K562 (cell line): ENCODE results near the gene TCF4. TPM values are rescaled to one million over a fixed set of nuclear protein-coding genes. Genes with fewer than 3 reads are reported as not detected.

Source experiments
- ARNT ChIP-seq, 2 experiments: fragments of 450-650 bp; IDR thresholded peaks; 2 replicates each; pipeline ENCODE4 v1.6.1; 2016; ENCODE audit warnings: mild to moderate bottlenecking in 1 of 2
- ASH1L ChIP-seq: fragments of 450-650 bp; IDR thresholded peaks from 2 replicates; pipeline ENCODE4 v1.6.1; 2018; ENCODE audit warnings: borderline replicate concordance, mild to moderate bottlenecking, low read depth; ENCODE audit not compliant: partially characterized antibody
- CBFA2T2 ChIP-seq: fragments of 450-650 bp; conservative IDR thresholded peaks from 2 replicates; pipeline ENCODE4 v1.6.1; 2017; ENCODE audit warnings: mild to moderate bottlenecking
- CBFA2T3 ChIP-seq: fragments of 450-650 bp; IDR thresholded peaks from 2 replicates; pipeline ENCODE4 v1.6.1; 2017
- DPF2 ChIP-seq: fragments of 450-650 bp; IDR thresholded peaks from 2 replicates; pipeline ENCODE4 v1.6.1; 2016
- FOXJ3 ChIP-seq: sonication (generic); formaldehyde crosslinking; IDR thresholded peaks from 2 replicates; pipeline ENCODE4 v1.4.0; 2020; ENCODE audit warnings: mild to moderate bottlenecking, missing genetic modification reagents
- GTF2F1 ChIP-seq: IDR thresholded peaks from 2 replicates; pipeline ENCODE4 v1.6.1; 2011; ENCODE audit warnings: low read depth, low read length, improper control_type of control experiment
- HDAC1 ChIP-seq, 2 experiments: fragments of 450-650 bp; IDR thresholded peaks; 2 replicates each; pipeline ENCODE4 v1.6.1; 2016 to 2017; ENCODE audit warnings: inconsistent platforms in 1 of 2, mild to moderate bottlenecking in 1 of 2, moderate library complexity in 1 of 2
- HDGF ChIP-seq: fragments of 450-650 bp; IDR thresholded peaks from 2 replicates; pipeline ENCODE4 v1.6.1; 2016
- KAT8 ChIP-seq: fragments of 450-650 bp; IDR thresholded peaks from 2 replicates; pipeline ENCODE4 v1.6.1; 2016; ENCODE audit warnings: low read depth, mild to moderate bottlenecking
- LARP7 ChIP-seq: fragments of 450-650 bp; IDR thresholded peaks from 2 replicates; pipeline ENCODE4 v1.6.1; 2016
- NCOR1 ChIP-seq: fragments of 450-650 bp; IDR thresholded peaks from 2 replicates; pipeline ENCODE4 v1.6.1; 2016; ENCODE audit warnings: mild to moderate bottlenecking, moderate library complexity
- PHB2 ChIP-seq: fragments of 450-650 bp; IDR thresholded peaks from 2 replicates; pipeline ENCODE4 v1.6.1; 2017; ENCODE audit warnings: low read depth
- RBM39 ChIP-seq: fragments of 200-400 bp; formaldehyde crosslinking; optimal IDR thresholded peaks from 2 replicates; pipeline ENCODE3; 2018; ENCODE audit warnings: low read depth, low read length
- SMARCC2 ChIP-seq: fragments of 450-650 bp; IDR thresholded peaks from 2 replicates; pipeline ENCODE4 v1.6.1; 2017; ENCODE audit warnings: antibody characterized with exemption, moderate library complexity, mild to moderate bottlenecking, low read depth
- SP1 ChIP-seq: sonication (generic); formaldehyde crosslinking; IDR thresholded peaks from 2 replicates; pipeline ENCODE4 v1.8.1; 2022; ENCODE audit warnings: mild to moderate bottlenecking, missing genetic modification reagents
- STAT5B ChIP-seq: fragments of 250-450 bp; sonication (Bioruptor Pico); IDR thresholded peaks from 2 replicates; pipeline ENCODE4 v1.8.0; 2021; ENCODE audit warnings: mild to moderate bottlenecking, inconsistent platforms
- TAF9B ChIP-seq: fragments of 450-650 bp; IDR thresholded peaks from 2 replicates; pipeline ENCODE4 v1.6.1; 2018; ENCODE audit warnings: mild to moderate bottlenecking; ENCODE audit not compliant: partially characterized antibody
- USF2 ChIP-seq: sonication (generic); formaldehyde crosslinking; IDR thresholded peaks from 2 replicates; pipeline ENCODE4 v1.5.0; 2020; ENCODE audit warnings: missing genetic modification reagents
- ZBTB1 ChIP-seq: sonication (generic); formaldehyde crosslinking; IDR thresholded peaks from 2 replicates; pipeline ENCODE4 v1.8.1; 2023; ENCODE audit warnings: missing genetic modification reagents, low read depth, mild to moderate bottlenecking, borderline replicate concordance
- ZNF592 ChIP-seq: fragments of 450-650 bp; IDR thresholded peaks from 2 replicates; pipeline ENCODE4 v1.6.1; 2017; ENCODE audit warnings: antibody characterized with exemption, mild to moderate bottlenecking
- polyA plus RNA-seq, 8 experiments: library from polyadenylated mRNA; depleted of rRNA in 4 of 8; stranded (reverse) in 5 of 8; unstranded in 3 of 8; fragments of >200 nt; fragmentation: Nextera tagmentation in 2 of 8; fragmentation: Illumina TruSeq in 1 of 8; extraction: Ambion mirVana in 2 of 8; extraction: Trizol in 1 of 8; gene quantifications; 2 replicates each; pipeline versions ENCODE4 v1.2.1 to v1.2.3, GENCODE V29; 2011 to 2014; ENCODE audit warnings: inconsistent platforms in 1 of 8, missing spikeins in 1 of 8
- total RNA-seq, 7 experiments: library from RNA; depleted of rRNA in 6 of 7; stranded (reverse); fragments of >200 nt in 6 of 7; fragmentation: Illumina TruSeq in 2 of 7; extraction: Trizol in 2 of 7; gene quantifications; 2 replicates each; pipeline versions ENCODE4 v1.2.1 to v1.2.3, GENCODE V29; 2011 to 2021; ENCODE audit warnings: low replicate concordance in 1 of 7
- TF ChIP-seq, protein P1 (sequence below): fragments of 250-450 bp; sonication (Bioruptor Pico); IDR thresholded peaks from 2 replicates; pipeline ENCODE4 v1.8.0; 2022; ENCODE audit warnings: moderate library complexity, mild to moderate bottlenecking, inconsistent platforms
- TF ChIP-seq, protein P2 (sequence below): fragments of 450-650 bp; IDR thresholded peaks from 2 replicates; pipeline ENCODE4 v1.6.1; 2016; ENCODE audit warnings: borderline replicate concordance

Gene TCF4
- total and polyA plus RNA-seq, 9 of the 15 experiments (the other 6 are each of a cell fraction or from before 2014, with no cell fraction given), result 4.8 to 24.7 (median 15.2) TPM

GRCh38 chr18:55549474-55550104 is 38.4 kb downstream of the TCF4 start (continued):
- TF ChIP-seq ZNF592 (no peak), KAT8 (no peak), NCOR1 (peak; percentile 60), SP1 (CRISPR knock-in tag) (no peak), GTF2F1 (no peak), TAF9B (no peak), ARNT (IDR thresholded peaks at IDR 0.05) (0 out of 4 replicates have a peak, but pooled peaks of 1 of the 2 experiments have one; percentile 33), DPF2 (peak; percentile 67), LARP7 (no peak), CBFA2T2 (peak; percentile 38; the same call in 1 of the 2 replicates), USF2 (CRISPR knock-in tag) (no peak), RBM39 (no peak), ASH1L (no peak), FOXJ3 (CRISPR knock-in tag) (peak; percentile 66; the same call in 1 of the 2 replicates), ZBTB1 (no peak), HDAC1 (IDR thresholded peaks at IDR 0.05) (0 out of 4 replicates have a peak, but pooled peaks of 1 of the 2 experiments have one; percentile 41), PHB2 (no peak), CBFA2T3 (peak; percentile 78), HDGF (no peak), SMARCC2 (peak; percentile 34; the same call in 1 of the 2 replicates), STAT5B (CRISPR knock-in tag) (no peak)
- TF ChIP-seq, protein P1, sequence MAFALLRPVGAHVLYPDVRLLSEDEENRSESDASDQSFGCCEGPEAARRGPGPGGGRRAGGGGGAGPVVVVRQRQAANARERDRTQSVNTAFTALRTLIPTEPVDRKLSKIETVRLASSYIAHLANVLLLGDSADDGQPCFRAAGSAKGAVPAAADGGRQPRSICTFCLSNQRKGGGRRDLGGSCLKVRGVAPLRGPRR (CRISPR knock-in tag), result no peak
- TF ChIP-seq, protein P2, sequence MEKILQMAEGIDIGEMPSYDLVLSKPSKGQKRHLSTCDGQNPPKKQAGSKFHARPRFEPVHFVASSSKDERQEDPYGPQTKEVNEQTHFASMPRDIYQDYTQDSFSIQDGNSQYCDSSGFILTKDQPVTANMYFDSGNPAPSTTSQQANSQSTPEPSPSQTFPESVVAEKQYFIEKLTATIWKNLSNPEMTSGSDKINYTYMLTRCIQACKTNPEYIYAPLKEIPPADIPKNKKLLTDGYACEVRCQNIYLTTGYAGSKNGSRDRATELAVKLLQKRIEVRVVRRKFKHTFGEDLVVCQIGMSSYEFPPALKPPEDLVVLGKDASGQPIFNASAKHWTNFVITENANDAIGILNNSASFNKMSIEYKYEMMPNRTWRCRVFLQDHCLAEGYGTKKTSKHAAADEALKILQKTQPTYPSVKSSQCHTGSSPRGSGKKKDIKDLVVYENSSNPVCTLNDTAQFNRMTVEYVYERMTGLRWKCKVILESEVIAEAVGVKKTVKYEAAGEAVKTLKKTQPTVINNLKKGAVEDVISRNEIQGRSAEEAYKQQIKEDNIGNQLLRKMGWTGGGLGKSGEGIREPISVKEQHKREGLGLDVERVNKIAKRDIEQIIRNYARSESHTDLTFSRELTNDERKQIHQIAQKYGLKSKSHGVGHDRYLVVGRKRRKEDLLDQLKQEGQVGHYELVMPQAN, result no peak
